HG02938 (cell line): ENCODE data around the gene MANSC4.

Source experiments
- ATAC-seq: cut with Tn5 transposase; IDR thresholded peaks from one replicate; pipeline ENCODE4 v1.9.1; 2021; ENCODE audit warnings: mild to moderate bottlenecking, moderate library complexity; ENCODE audit not compliant: unreplicated experiment

Gene MANSC4

DNA sequence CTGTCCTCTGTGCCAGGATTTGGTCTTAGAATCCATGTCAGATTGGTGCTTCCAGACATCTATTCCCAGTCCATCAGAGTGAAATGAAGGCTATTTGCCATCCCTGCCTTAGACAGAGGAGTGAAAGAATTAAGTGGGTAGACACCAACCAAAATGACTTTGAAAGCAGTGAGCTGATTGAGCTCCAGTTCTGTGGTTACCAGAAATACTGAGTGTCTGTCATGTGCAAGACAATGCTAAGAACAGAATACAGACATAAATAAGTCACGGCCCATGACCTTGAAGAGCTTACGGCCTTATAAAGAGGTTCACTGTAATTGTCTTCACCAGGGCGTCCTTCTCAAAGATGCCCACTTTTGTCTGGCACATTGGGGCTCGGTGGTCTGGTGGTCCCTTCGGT is 21.6 kb upstream of the MANSC4 start:
- ATAC-seq: no peak

DNA sequence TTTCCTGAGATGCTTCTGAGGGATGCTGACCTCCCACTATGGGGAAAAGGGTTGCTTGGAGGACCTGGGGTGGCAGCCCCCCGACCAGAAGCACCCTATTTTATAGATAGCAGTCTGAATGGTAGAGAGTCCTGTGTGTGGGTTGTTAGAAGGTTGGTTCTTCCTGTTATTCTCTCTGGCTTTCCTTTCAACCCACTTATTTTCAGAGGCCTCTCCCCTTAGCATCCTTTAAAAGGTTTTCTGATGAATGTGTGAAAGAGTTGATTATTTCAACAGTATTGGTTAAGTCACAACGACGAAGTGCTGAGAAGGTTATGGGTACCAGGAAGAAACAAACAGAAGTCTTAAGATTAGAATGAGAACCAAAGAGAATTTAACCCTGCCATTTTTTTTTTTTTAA is 20.8 kb upstream of the MANSC4 start:
- no peak for ATAC-seq

- ATAC-seq: no peak
Measured at GRCh38 chr12:27797301-27798025, 17.4 kb upstream of the MANSC4 start.

GRCh38 chr12:27796128-27796527 is 16.1 kb upstream of the MANSC4 start:
- ATAC-seq: no peak

DNA sequence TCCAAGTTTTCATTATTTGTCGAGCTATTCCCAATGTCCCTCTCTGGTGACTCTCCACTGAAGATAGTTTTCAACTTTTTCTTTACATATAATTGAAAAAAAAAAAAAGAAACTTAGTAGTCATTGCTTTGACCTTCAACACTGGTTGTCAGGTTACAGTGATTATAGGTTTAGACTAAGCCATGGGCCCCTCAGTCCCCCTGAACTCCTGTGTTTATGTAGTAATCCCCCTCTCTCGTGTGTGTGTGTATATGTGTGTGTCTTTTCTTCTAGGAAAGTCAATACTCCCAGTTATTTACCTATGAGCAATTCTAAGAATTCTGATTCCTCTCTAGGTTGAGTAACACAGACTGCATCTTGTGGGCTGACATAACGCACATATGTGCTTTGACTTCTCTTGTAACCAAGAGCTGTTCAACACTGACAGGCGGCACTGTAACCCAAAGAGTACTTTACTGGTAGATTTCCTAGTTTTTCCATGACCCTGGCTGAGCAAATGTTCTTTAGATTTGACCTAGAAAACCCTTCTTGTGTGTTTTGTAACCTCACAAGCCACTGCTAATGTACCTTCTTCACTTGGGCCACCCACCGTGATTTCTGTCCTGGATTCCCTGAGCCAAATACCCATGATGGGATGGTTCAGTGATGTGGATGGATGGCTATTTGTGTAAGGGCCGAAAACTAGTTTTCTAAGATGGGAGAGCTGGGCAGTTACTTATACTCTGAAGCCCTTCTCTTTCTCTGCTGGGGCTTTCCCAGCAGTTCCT is 15.0 kb upstream of the MANSC4 start:
- ATAC-seq: no peak

GRCh38 chr12:27790179-27790578 is 10.1 kb upstream of the MANSC4 start:
- no peak for ATAC-seq

DNA sequence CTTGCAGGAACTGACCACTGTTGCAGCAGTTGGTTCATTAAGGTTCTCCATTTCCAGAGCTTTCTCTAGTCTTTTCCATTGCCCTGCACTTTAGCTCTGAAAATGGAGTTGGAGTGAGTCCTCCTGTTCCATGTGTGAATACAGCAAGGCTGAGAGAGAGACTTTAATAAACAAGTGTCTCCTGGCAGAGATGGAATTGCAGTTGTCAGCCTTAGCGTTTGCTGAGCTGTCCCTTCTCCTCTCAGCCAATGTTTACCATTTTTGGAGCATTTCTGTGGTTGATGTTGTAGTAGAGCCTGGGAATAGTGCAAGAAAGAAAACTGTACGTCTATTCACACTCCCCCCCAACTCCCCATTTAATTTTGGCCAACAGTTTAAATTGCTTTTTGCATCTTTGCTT is 7.5 kb upstream of the MANSC4 start:
- no peak for ATAC-seq

DNA sequence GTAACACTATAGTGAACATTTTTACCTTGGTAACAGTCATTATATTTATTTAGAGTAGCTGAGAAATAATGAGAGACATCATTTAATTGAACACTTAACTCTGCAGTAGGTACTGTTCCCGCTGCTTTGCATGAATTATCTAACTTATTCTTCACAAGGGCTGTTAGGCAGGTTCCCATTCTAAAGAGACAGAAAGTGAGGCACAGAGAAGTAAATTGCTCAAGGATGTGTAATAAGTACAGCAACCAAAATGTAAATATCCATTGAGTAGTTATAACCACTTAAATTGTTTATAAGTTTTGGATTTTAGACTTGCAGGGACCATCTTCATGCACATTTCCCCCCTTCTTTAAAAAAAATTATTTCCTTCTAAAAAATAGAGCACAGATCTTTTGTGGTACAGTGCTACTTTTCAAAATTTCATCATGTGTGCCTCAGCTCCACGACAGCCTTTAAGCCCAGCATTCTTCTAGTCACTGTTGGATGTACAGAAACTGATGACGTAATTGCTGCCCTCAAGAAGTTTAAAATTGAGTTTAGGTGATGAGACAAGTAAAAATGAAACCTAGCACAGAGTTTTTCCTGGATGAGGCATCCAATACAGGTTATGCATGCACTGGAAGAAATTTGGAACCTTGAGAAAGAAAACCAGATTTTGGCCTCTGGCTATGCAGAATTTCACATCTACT is 6.0 kb upstream of the MANSC4 start:
- ATAC-seq: no peak

- ATAC-seq: no peak
Measured at GRCh38 chr12:27782481-27782880, 2.4 kb upstream of the MANSC4 start.

DNA sequence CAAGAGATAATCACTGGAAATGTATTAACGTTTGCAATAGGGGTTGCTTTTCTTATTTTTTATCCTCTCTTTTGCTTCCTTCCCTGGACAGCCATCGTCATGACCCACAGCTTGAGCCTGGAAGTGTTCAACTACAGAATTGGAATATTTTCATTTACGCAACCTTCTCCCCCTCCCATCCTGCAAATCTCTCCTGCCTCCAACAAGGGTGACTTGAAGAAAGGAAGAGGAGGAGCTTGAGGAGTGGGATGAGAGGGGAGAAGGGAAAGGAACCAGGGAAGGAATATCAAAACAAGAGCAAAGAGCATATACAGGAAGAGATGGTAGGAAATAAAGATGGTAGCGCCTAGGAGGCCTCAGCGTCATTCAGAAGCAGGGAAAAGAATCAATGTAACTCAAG is 1.6 kb upstream of the MANSC4 start:
- ATAC-seq: no peak

GRCh38 chr12:27780612-27781408 is 774 bp upstream of the MANSC4 start:
- ATAC-seq: peak; percentile 27

- peak; percentile 26 for ATAC-seq
Measured at GRCh38 chr12:27779416-27779919, 568 bp downstream of the MANSC4 start.

- no peak for ATAC-seq
Measured at GRCh38 chr12:27778206-27778605, 1.8 kb downstream of the MANSC4 start.

DNA sequence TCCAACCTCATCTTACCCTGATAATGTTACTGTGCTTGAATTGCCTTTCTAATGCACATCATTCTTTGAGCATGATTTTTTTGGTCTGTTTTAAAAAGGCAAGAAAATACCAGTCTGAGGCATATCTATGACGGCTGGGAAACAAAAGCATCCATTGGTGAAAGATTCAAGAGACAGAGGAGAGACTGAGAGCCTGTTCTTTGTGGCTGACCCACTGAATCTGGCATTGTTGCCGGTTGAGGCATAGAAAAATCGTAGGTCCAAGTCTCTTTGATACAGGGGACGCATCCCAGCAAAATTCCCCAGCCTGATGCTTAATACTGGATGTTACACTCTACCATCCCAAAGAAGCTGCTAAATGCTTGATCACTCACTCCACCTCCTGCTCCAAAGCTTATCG is 2.9 kb downstream of the MANSC4 start:
- no peak for ATAC-seq

GRCh38 chr12:27772328-27773049 is 7.5 kb downstream of the MANSC4 start:
- no peak for ATAC-seq

GRCh38 chr12:27771481-27772327 is 8.3 kb downstream of the MANSC4 start:
- ATAC-seq: no peak

DNA sequence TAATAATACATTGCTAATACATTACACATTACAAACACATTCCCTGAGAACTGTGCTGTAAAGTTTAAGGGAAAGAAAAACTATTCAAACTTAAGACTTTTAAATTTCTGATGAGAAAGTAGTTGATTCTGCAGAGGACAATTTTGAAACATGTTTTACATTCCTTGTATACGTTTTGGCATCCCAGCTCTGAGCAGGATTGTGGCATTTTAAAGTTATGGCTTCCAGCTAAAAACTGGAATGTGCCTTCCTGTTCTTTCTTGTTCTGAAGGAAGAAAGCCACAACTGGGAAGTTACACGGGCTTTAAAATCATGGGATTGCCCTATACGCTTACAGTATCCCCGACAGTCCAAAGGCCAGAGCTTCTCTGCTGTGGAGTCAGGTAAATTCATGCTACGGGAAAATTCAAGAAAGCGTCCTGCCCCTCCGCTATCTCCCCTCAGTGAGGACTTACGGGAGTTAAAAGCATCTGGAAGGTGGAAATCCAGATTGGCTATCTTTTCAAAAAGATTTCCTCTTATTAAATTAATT is 10.8 kb downstream of the MANSC4 start:
- ATAC-seq: no peak

DNA sequence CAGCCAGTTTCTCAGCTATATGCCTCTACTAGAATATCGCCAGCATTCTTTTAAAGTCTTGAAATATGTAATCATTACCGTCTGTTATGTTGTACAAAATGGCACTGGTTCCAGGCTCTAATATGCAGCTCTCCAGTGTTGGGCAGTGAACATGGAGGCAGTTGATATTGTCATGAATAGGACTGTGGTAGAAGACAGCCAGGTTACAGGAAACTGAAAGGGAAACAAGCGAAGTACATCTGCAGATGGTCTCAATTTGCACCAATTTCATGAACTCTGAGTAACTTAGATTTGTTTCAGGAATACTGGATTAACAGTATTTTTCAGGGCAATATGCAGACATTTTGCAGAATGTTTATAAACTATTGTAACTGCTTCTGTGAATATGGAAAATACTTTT is 13.4 kb downstream of the MANSC4 start:
- ATAC-seq: no peak

- no peak for ATAC-seq
Measured at GRCh38 chr12:27762757-27763156, 17.3 kb downstream of the MANSC4 start.
